Germinal center (tissue), 1 donor: ENCODE results near the gene TRMT11.
"Not testable (repeated sequence)": the region's sequence is repeated elsewhere in the genome, so short reads cannot be mapped to it uniquely, and the experiment has no call there.

Experiments used
- DNase-seq: peaks from one replicate; pipeline ENCODE4 v3.0.0; 2012; ENCODE audit warnings: mixed read lengths, low spot score

TRMT11 gene

DNA sequence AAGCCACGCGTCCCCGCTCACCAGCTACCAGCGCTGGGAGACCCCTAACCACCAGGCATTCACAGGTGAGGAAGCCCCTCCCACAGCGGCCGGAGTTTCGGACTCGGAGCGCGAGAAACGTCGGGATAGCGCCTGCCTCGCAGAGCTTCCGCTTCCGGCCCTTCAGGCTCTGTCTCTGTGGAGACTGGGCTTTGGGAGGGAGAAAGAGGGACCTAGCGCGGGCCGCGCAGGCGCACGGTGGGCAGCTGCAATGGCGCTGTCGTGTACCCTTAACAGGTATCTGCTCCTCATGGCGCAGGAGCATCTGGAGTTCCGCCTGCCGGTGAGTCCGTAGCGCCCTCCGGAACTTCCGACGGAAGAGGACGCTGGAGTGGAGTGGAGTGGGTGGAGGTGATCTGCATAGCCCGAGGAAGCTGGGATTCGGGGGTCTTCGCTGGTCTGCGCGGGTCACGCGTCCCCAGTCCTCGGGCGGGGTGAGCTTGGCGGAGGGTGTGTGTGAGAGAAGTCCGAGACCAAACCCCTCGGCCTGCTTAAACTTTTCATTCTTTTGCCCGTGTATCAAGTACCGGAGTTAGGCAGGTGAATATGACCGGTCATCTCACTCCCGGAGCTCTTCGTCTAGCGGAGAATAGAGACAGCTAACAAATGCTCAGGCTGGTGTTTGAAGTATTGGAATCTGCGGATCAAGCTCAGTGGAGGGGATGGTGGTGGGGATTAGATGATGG is at the start of gene TRMT11:
TRMT11 (plus strand) TSS at position 240 of the 725 bp plus-strand sequence; CDS start at position 251, 11 bp downstream.
- DNase-seq, result peak; percentile 91

DNA sequence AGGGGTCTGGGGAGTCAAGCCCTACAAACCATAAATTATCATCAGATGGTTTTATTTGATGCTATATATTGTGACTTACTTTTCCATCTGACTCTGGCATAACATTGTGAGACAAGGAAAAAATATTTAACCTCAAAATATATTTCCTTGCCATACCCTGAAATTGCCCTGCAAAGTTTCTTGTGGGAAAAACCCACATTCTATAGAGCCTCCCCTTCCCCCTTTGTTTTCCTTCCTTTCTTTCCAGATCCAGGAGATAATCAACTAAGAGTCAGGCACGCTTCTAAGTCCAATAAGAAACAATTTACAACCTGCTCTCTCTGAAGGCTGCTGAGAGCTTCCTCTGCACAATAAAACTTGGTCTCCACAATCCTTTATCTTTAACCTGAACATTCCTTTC is 47.3 kb upstream of the TRMT11 start:
- DNase-seq, result no peak

DNA sequence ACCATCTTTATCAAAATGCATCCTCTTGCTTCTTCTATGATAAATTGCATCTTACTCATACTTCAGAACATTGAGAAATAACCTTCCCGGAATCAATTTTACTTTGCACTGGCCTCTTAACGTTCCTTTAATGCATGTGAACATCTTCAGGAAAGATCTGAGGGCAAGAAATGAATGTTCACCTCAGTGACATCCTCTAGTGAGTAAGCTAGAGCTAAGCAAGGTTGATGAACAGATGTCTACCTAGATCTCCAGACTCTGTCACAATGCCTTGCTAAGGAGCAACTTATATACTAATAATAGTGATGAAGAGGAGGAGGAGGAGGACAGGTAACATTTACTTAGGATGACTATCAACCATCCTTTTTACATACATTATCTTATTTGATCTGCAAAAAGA is 46.5 kb upstream of the TRMT11 start:
- no peak for DNase-seq

DNA sequence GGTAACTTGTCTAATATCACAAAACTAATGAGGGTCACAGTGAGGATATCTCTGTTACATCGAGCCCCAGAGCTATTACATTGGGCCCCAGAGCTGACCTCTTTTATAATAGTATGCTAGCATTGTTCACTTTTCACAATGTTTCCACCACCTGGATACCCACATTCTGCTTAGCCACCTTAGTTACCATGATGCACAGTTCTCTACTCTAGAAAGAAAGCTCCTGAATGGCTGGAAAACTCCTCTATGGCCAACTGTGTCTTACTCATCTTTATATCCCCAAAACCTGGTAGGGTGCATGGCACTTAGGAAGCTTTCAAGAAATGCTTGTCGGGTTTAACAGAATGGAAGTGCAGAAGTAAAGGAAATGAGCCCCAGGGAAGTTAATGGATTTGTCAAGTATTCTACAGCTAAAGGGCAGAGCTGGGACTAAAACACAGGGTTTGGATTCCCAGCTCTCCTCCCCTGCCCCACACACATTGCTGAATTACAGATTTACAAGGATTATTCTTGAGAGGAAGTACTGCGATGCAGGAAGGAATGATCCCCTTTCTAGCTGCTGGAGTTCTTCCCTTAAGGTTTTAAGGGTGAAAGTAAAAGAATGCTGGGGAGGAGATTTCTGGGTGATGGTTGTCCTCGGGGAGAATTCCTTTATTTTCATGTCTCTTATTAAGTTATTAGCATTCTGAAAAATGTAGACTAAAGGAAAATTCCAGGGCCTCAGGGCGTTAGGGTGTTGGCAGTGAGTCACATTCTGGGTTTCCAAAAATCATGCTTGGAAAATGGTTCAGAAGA is 45.9 kb upstream of the TRMT11 start:
- DNase-seq, result no peak

DNA sequence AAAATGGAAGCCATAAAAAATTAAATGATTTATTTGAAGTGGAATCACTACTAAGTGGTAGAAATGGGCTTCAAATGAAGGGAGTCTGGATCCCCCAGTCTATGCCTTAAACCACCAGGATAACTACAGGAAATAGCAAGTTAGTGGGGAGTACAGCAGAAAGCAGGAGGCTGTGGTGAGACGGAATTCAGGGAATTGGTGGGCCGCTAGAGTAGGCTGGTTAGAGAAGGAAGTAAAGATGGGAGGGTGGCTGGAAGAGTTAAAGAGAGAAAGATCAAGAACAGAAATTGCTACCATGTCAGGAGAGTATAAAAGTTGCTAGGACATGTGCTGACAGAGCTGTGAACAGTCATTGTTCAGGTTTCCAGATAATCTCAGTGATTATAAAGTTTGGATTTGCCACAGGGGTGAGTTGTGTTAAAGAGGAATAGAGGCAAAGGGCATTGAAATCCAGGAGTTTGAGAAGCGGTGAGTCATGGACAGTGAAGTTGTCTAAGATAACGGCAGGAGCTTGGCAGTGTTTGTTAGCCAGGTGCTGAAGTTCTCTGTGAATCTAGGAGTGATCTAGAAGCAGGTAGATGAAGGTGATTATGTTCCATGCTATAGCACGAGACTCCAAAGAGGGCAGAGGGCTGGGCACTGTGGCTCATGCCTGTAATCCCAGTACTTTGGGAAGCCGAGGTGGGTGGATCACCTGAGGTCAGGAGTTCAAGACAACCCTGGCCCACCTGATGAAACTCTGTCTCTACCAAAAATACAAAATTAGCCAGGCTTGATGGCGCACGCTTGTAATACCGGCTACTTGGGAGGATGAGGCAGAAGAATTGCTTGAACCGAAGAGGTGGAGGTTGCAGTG is 43.4 kb upstream of the TRMT11 start:
- DNase-seq, result no peak

DNA sequence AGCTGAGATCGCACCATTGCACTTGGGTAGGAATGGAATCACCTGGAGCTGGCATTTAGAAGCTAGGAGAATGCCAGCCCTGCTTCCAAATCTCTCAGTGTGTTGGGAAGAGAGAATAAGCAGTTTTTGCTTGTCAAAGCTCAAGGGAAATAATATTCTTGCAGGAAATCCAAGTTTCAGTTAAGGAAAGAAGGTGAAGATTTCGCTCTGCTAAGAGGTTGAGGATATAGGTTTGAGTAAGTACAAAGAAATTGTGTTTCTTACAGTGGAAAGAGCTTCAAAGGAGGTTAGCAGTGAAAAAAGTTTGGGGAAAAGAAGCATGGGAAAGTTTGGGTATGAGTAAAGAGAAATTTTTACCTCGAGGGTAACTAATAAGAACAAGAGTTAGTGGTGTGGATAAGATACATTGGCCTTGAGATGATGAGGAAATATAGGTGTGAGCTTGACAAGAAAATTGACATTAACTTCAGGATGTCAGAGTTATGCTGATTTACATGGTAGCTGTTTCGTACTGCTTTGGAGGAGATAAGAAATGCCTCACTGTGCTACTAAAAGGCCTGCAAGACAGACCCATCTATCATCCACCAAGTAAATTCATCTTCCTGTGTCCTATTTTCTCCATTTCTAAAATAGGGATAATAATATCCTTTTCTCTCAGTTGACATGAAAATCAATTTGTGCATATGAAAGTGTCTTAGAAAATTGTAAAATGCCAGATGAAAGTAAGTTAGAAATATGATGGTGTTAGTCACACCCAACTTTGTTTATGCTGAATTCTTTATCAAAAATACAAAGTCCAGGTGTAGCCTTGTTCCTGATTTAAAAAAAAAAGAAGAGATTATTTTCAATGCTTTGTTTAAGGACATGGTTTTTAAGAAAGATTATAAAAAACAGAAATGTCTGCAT is 42.6 kb upstream of the TRMT11 start:
- no peak for DNase-seq

DNA sequence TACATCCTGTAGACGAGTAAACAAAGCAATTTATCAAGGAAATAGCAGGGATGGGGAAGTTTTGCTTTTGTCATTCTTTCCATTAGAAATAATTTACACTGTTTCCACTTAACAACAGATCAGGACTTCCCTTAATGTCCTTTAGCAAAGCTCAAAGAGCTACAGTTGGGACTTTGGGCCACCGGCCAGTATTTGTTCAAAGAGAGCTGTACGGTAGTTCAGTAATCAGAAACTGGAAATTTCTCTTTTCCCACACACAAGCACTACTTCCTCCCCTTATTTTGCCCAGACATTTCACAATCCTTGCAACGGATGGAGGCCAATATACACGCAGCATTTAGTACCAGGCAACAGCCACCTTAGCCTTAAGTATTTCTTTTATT is 41.9 kb upstream of the TRMT11 start:
- DNase-seq, result no peak

DNA sequence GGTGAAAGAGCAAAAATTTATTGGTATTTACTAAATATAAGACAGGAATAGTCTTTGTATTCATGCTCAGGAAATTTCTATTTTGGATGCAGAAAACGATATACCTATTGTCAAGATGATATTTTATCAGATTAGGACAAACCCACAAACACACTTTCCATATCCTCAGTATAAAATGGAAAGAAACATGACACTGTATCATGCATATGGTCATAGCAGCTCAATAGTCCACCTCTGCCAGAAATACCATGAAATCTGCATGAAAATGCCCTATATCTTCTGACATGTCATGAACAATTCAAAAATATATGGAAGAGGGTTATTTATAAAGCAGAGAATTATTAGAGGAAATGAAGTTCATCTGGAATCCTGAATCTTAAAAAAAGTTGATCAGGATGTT is 41.4 kb upstream of the TRMT11 start:
- DNase-seq, result no peak

DNA sequence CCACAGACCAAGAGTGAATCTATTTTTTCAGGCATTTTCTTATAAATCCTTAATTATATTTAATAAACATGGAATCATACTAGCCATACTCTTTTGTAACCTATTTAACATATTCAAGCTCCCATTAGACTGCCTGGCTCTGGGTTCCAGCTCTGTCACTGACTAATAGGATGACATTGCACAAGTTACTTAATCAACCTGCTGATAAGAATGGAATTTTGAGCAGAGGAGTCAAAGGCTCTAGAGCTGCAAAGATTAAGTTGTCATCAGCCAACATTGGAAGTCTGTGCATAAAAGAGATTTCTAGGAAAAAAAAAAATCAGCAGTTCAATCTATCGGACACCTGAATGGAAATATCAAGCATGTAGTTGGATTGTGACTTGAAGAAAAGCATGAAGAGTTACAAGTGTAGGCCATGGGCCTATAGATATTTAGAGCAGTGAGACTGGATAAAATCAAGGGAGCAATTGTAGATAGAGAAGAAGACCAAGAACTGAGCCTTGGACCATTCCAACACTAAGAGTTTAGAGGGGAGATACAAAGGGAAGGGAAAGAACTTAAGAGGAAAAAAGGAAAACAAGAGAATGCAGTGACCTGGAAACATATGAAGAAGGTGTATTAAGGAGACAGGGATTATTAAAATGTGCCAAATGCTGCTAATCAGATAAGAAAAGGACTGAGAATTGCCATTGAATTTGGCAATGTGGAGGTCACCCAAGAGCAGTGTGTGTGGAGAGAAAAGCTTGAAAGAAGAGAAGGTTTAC is 40.8 kb upstream of the TRMT11 start:
- DNase-seq, result no peak

DNA sequence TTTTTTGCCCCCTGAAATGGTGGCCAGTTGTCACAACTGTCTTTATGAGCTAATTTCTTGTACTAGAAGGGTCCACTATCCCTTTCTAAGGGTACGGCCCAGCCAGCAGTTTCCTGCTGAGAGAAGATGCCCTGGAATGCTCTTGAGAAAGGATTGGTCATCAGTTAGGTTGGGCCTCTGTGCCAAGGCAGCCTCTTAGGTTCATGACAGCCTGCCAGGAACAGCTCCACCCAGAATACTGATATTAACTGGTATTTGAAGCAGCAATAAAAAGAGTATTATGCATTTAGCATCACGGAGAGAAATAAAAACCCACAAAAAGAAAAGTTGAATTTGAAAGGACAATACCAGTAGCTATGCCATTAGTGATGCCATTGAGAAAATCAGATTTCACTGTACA is 38.7 kb upstream of the TRMT11 start:
- DNase-seq, result no peak

DNA sequence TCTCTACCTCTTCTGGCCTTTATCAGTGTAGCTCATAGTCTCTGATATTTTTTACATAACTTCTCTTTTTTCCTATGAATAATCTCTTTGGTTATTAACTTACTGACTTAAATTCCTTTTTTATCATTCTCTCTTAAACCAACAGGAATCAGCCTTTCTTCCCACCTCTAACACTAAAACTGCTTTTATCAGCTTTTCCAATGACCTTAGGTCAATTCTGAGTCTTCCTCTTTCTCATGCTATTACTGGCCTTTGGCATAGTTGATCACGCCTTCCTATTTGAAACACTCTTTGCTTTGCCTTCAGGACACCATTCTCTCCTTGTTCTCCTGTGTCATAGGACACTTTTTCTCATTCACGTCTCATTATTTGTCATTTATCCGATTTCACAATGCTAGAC is 37.9 kb upstream of the TRMT11 start:
- DNase-seq, result no peak

DNA sequence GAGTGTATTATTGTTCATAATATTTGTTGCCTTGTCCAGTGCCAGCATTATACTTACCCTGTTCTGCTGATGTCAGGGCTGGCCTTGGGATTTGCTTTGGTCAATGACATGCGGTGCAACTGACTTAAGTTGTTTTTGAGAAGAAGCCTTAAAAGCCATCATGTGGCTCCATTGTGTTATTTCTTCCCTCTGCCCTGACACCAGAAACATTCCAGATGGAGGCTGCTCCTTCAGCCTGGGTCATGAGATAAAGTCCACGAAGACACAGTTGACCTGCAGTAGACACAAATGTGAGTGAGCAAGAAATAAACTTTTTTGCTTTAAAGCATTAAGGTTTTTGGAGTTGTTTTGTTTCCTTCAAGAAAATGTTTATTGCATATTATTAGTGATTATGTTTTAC is 37.3 kb upstream of the TRMT11 start:
- no peak for DNase-seq

DNA sequence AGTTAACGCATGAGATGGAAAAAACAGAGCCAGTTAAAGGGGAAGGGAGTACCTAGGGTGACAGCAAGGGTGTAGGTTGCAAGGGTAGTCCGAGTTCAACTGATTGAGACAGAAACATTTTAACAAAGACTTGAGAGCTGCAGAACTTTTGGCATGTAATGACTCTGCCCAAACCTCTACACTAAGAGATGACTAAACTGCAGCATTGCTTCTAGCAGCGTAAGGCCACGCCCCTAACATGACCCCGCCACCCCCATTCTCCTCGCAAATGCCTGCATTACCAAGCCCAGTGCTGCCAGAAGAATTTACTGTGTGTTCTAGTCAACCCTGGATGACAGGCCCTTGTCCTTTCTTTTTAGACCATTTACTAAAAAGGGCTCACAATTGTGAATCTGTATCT is 36.0 kb upstream of the TRMT11 start:
- no peak for DNase-seq

DNA sequence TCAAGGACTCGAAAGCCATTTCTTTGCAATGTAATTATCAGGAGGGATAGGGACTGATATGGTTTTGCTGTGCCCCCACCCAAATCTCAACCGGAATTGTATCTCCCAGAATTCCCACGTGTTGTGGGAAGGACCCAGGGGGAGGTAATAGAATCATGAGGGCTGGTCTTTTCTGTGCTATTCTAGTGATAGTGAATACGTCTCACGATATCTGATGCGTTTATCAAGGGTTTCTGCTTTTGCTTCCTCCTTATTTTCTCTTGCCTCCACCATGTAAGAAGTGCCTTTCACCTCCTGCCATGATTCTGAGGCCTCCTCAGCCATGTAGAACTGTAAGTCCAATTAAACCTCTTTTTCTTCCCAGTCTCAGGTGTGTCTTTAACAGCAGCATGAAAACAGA is 35.6 kb upstream of the TRMT11 start:
- not testable (repeated sequence) for DNase-seq

DNA sequence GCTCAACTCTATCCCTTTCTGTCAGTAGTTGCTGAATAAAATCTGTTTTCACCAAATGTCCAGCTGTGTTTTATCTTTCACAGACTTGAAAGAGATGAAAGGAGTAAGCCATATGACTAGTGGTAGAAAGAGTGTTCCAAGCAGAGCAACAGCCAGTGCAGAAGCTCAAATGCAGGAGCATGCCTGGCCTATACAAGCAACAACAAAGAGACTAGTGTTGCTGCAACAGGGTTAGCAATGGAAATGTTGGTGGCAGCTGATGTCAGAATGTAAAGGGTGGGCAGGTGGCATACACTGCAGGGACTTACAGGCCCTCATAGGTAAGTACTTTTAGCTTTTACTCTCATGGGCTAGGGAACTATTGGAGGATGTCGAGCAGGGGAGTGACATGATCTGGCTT is 35.0 kb upstream of the TRMT11 start:
- no peak for DNase-seq

DNA sequence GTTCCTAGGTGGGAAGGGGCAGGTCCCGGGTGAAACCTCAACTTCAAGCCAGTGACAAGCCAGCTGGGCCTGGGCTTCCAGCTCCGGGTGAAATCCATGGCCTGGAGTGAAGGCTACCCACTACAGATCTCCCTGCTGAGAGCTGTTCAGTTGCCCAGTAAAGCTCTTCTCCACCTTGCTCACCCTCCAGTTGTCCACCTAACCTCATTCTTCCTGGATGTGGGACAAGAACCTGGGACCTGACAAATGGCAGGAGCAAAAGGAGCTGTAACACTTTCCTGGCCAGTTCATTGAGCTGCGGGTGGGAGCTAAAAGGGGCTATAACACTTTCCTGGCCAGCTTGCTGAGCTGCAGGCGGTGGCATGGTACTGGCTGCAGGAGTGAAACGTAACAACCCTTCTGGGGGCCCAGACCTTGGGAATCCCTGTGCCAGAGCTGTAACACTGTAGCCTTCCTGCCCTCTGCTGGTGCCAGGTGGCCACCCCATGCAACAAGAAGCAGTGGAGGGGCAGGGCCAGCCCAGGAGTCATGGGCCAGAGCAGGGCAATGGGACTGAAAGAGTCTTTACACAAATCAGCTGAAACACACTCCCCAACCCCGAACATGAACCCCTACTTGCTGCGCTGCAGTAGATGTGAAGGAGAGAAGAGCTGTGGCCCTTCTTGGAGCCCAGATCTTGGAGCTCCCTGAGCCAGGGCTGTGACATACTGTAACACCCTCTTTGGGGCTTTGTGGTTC is 33.4 kb upstream of the TRMT11 start:
- no peak for DNase-seq

DNA sequence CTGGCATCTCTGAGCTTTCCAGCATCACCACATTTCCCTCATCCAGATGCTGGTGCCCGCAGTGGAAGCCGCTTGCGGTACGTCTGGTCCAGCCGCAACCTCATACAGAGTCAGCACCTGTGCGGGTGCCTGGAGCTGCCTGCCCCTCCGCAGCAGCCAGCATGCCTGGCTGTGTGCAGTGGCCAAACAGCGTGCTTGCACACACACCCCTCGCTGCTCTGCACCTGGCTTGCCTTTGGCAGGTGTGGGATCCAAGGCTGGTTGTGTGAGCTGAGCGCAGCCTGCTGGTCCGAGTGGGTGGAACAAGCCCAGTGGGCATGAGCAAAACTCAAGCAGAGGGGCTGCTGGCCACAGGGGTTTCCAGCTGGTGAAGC is 32.9 kb upstream of the TRMT11 start:
- no peak for DNase-seq

DNA sequence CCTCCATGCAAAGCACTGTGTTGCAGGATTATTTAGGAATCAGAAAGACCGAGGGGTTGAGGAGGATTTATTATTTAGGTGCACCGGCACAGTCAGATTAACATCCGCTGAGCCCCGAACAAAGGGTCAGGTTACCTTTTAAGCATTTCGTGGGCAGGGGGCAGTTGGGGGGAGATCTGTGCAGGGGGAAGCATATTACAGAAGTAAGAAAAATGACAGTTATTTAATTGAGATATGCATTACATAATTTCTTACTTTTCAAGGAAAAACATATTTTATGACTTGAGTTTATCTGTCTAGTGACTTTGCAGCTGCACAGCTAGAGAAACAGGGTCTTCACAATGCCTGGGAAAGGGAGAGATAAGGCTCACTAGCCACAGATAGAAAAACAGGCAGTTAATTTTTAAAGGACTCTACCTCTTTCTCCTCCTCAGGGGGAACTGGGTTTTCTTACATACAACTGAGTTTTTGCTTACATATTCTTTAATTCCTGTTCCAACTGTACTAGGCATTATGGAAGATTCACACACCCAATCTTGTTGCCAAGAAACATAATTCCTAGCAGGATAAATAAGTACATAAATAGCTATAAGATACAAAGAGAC is 31.5 kb upstream of the TRMT11 start:
- DNase-seq, result no peak

DNA sequence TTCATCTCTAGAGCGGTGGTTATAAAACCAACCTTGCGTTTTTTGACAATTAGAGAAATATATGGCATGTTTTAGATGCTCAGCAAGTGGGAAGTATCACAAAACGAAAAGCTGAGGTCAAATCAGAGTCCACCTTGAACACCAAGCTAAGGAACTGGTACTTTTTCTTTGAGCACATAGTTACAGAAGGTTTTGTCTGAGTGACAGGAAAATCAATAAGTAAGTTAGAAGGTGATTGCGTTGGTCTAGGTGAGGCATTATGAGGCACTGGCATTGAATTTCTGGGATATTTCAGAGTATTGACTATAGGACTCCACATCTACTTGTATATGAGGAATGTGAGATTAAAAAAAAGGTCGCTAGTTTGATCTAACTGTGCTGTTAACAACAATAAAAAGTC is 30.4 kb upstream of the TRMT11 start:
- DNase-seq, result no peak
